Measurements from ENCODE around the gene SH3BP1. TPM values are rescaled to one million over a fixed set of nuclear protein-coding genes. Genes with fewer than 3 reads are reported as not detected.

Gene SH3BP1
- polyA plus RNA-seq, 1 experiment, result 8.4 TPM

GRCh38 chr22:37626144-37626543, 13.3 kb upstream of the SH3BP1 start:
- Histone ChIP-seq H3K9me3 (ENCODE audit: control insufficient read depth, insufficient read depth, low read length) (no peaks in the 10 kb centered on the region; the same call in 1 of the 2 replicates), H3K4me3 (ENCODE audit: low read depth, low read length) (no peak overlapping the region), H3K27me3 (ENCODE audit: control insufficient read depth, insufficient read depth, low read length) (no peaks in the 10 kb centered on the region), H3K27ac (ENCODE audit: low read depth, low read length) (peak overlapping the region; percentile 21)
- DNase-seq (ENCODE audit: low read depth, low spot score), result no peak
- TF ChIP-seq, protein P1, sequence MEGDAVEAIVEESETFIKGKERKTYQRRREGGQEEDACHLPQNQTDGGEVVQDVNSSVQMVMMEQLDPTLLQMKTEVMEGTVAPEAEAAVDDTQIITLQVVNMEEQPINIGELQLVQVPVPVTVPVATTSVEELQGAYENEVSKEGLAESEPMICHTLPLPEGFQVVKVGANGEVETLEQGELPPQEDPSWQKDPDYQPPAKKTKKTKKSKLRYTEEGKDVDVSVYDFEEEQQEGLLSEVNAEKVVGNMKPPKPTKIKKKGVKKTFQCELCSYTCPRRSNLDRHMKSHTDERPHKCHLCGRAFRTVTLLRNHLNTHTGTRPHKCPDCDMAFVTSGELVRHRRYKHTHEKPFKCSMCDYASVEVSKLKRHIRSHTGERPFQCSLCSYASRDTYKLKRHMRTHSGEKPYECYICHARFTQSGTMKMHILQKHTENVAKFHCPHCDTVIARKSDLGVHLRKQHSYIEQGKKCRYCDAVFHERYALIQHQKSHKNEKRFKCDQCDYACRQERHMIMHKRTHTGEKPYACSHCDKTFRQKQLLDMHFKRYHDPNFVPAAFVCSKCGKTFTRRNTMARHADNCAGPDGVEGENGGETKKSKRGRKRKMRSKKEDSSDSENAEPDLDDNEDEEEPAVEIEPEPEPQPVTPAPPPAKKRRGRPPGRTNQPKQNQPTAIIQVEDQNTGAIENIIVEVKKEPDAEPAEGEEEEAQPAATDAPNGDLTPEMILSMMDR (IDR thresholded peaks at IDR 0.05; ENCODE audit: low read depth, low read length), result no peak
- CTCF ChIA-PET, result interaction anchor here (1.1 to 2.6 kb wide), 4 partner anchors 8 to 69 kb away, joined by 3 to 10 read pairs (median 6); no protein-coding TSS in a partner anchor
- POLR2A ChIA-PET, result interaction anchor here (0.6 kb wide), 1 partner anchor 60 kb away, joined by 4 read pairs; the partner anchor contains the start of gene NOL12

GRCh38 chr22:37626556-37627075, 12.9 kb upstream of the SH3BP1 start:
- POLR2A ChIA-PET, result interaction anchor here (0.6 kb wide), 1 partner anchor 59 kb away, joined by 4 read pairs; the partner anchor contains the start of gene NOL12
- peak overlapping the region; percentile 21 for H3K27ac ChIP-seq (ENCODE audit: low read depth, low read length)
- no peak overlapping the region for H3K4me3 ChIP-seq (ENCODE audit: low read depth, low read length)
- TF ChIP-seq, protein P1 (IDR thresholded peaks at IDR 0.05; ENCODE audit: low read depth, low read length), result no peak
- CTCF ChIA-PET, result interaction anchor here (1.1 to 2.6 kb wide), 2 partner anchors 8 to 17 kb away, joined by 3 to 10 read pairs; no protein-coding TSS in a partner anchor
- no peaks in the 10 kb centered on the region; the same call in 1 of the 2 replicates for H3K9me3 ChIP-seq (ENCODE audit: control insufficient read depth, insufficient read depth, low read length)
- no peaks in the 10 kb centered on the region for H3K27me3 ChIP-seq (ENCODE audit: control insufficient read depth, insufficient read depth, low read length)
- no peak for DNase-seq (ENCODE audit: low read depth, low spot score)

- Histone ChIP-seq H3K4me3 (ENCODE audit: low read depth, low read length) (no peak overlapping the region), H3K27me3 (ENCODE audit: control insufficient read depth, insufficient read depth, low read length) (no peaks in the 10 kb centered on the region), H3K27ac (ENCODE audit: low read depth, low read length) (no peak overlapping the region), H3K9me3 (ENCODE audit: control insufficient read depth, insufficient read depth, low read length) (no peaks in the 10 kb centered on the region; the same call in 1 of the 2 replicates)
- POLR2A ChIA-PET, result interaction anchor here (0.5 to 0.6 kb wide), 2 partner anchors 59 to 165 kb away, joined by 4 to 6 read pairs; partner anchors contain the start of gene NOL12
- TF ChIP-seq, protein P1 (IDR thresholded peaks at IDR 0.05; ENCODE audit: low read depth, low read length), result no peak
- no peak for DNase-seq (ENCODE audit: low read depth, low spot score)
- CTCF ChIA-PET, result interaction anchor here (0.7 to 2.6 kb wide), 3 partner anchors 14 to 21 kb away, joined by 3 to 10 read pairs (median 3); no protein-coding TSS in a partner anchor
Observed at GRCh38 chr22:37627121-37627520, 12.3 kb upstream of the SH3BP1 start.

DNA sequence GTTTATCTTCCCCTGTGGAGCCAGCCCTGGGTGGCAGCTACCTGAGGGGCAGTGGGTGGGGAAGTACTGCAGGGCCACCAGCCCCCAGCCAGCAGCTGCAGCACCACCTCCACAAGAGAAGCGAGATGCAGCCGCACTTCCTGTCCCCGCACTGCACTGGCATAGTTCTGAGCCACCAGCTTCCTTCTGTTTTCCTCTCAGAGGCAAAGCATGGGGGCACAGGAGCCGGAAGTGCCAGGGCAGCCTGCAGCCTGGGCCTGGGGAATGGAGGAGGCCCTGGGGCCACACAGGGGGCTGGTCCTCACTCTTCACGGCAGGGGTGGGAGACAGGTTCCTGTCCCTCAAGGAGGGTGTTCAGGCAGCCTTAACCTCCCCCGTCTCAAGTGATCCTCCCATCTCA, 11.9 kb upstream of the SH3BP1 start:
- Histone ChIP-seq H3K9me3 (ENCODE audit: control insufficient read depth, insufficient read depth, low read length) (no peaks in the 10 kb centered on the region; the same call in 1 of the 2 replicates), H3K4me3 (ENCODE audit: low read depth, low read length) (no peak overlapping the region), H3K27me3 (ENCODE audit: control insufficient read depth, insufficient read depth, low read length) (no peaks in the 10 kb centered on the region), H3K27ac (ENCODE audit: low read depth, low read length) (no peak overlapping the region)
- TF ChIP-seq, protein P1 (IDR thresholded peaks at IDR 0.05; ENCODE audit: low read depth, low read length), result no peak
- POLR2A ChIA-PET, result interaction anchor here (0.5 kb wide), 1 partner anchor 164 kb away, joined by 6 read pairs; no protein-coding TSS in a partner anchor
- CTCF ChIA-PET, result interaction anchor here (0.7 to 2.6 kb wide), 4 partner anchors 14 to 21 kb away, joined by 3 to 10 read pairs (median 3); no protein-coding TSS in a partner anchor
- no peak for DNase-seq (ENCODE audit: low read depth, low spot score)

DNA sequence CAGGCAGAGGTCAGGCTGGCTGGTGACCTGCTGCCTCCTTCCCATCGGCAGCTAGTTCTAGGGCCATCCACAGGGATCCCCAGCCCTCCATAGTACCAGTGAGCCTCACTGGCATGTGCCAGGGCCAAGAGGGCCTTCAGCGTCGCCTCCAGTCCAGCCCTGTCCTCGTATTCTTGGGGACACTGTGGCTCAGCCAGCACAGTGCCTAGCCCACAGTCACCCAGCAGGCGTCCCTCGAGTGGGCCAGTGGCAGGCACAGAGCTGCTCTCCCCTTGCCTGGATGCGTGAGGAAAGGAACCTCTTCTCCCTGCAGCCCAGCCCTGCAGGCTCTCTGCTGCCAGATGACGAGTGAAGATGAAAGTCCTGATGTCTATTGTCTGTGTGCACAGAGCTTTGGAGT, 10.6 kb upstream of the SH3BP1 start:
- Histone ChIP-seq H3K27me3 (ENCODE audit: control insufficient read depth, insufficient read depth, low read length) (no peaks in the 10 kb centered on the region), H3K9me3 (ENCODE audit: control insufficient read depth, insufficient read depth, low read length) (no peaks in the 10 kb centered on the region), H3K4me3 (ENCODE audit: low read depth, low read length) (no peak overlapping the region), H3K27ac (ENCODE audit: low read depth, low read length) (no peak overlapping the region)
- TF ChIP-seq, protein P1 (IDR thresholded peaks at IDR 0.05; ENCODE audit: low read depth, low read length), result no peak
- ChIA-PET POLR2A (no interaction called here), CTCF (no interaction called here)
- DNase-seq (ENCODE audit: low read depth, low spot score), result no peak
